Prostate gland (tissue), 1 donor: ENCODE data around the gene BMP10.

Source experiments
- POLR2A ChIP-seq: fragments of 450-650 bp; IDR thresholded peaks from one replicate; pipeline ENCODE4 v1.6.1; 2016; ENCODE audit warnings: antibody characterized with exemption, mild to moderate bottlenecking
- POLR2AphosphoS5 ChIP-seq: sonication (generic); formaldehyde crosslinking; IDR thresholded peaks from one replicate; pipeline ENCODE4 v1.6.1; 2017; ENCODE audit warnings: antibody characterized with exemption

DNA sequence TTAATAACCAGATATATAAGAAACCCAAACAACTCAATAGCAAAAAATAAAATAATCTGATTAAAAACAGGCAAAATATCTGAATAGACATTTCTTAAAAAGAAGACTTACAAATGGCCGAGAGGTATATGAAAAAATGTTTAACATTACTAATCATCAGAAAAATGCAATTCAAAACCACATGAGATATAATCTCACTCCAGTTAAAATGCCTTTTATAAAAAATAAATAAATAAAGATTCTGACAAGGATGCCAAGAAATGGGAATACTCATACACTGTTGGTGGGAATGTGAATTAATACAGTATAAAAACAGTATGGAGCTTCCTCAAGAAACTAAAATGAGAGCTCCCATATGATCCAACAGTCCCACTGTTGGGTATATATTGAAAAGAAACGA is 33.9 kb upstream of the BMP10 start:
- TF ChIP-seq POLR2A: no peak
- TF ChIP-seq POLR2AphosphoS5: no peak
